GM12891 (cell line): ENCODE results near the gene FXYD6.
"Not testable (repeated sequence)": the region's sequence is repeated elsewhere in the genome, so short reads cannot be mapped to it uniquely, and the experiment has no call there.

ENCODE experiments used
- DNase-seq: peaks from one replicate; pipeline ENCODE4 v3.0.0; 2011; ENCODE audit warnings: low spot score; ENCODE audit not compliant: insufficient read length
- FAIRE-seq: peaks from 2 replicates; lab custom pipeline; 2011; peaks lifted over from hg19 to GRCh38; lab: Jason Lieb, UNC
- PAX5 ChIP-seq: IDR thresholded peaks from 2 replicates; pipeline ENCODE4 v1.6.1; 2011; ENCODE audit warnings: low read length, moderate library complexity, mild to moderate bottlenecking; ENCODE audit not compliant: insufficient read depth, severe bottlenecking
- POLR2A ChIP-seq: IDR thresholded peaks from 2 replicates; pipeline ENCODE4 v1.6.1; 2011; ENCODE audit warnings: low read depth, low read length, control low read depth
- POLR2AphosphoS5 ChIP-seq: IDR thresholded peaks from 2 replicates; pipeline ENCODE4 v1.6.1; 2011; ENCODE audit warnings: low read depth, low read length, control low read depth
- POU2F2 ChIP-seq: IDR thresholded peaks from 2 replicates; pipeline ENCODE4 v1.6.1; 2011; ENCODE audit warnings: low read depth, mild to moderate bottlenecking, control low read depth, low read length, moderate library complexity
- SPI1 ChIP-seq: IDR thresholded peaks from 2 replicates; pipeline ENCODE4 v1.6.1; 2011; ENCODE audit warnings: low read depth, low read length, control low read depth
- TAF1 ChIP-seq: IDR thresholded peaks from 2 replicates; pipeline ENCODE4 v1.6.1; 2011; ENCODE audit warnings: low read depth, low read length, control low read depth

The FXYD6 gene

DNA sequence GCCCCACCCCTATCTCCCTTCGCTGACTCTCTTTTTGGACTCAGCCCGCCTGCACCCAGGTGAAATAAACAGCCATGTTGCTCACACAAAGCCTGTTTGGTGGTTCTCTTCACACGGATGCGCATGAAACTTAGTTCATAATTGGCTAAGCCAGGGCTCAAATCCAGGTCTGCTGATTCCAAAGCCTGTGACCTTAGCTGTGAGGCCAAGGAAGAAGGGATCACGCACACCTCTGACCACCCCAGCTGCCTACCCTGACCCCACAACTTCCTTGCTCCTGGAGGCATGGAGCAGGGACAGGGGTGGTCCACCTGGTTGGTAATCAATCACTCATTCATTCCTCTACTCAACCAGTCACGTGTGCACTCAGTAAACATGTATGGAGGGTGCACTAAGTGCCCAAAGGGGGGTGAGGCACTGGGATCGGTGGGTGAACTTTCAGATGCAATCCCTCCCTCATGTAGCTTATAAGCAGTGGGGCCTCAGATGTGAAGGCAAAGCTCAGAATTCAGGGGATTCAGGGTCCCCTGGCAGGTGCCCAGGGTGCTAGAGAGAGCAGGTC lies 62.2 kb downstream of the FXYD6 start:
- no peak for TF ChIP-seq POLR2A
- TF ChIP-seq SPI1, result no peak
- TF ChIP-seq TAF1, result no peak
- no peak for TF ChIP-seq PAX5
- TF ChIP-seq POLR2AphosphoS5, result no peak
- no peak for TF ChIP-seq POU2F2
- FAIRE-seq (no peak), DNase-seq (no peak)

DNA sequence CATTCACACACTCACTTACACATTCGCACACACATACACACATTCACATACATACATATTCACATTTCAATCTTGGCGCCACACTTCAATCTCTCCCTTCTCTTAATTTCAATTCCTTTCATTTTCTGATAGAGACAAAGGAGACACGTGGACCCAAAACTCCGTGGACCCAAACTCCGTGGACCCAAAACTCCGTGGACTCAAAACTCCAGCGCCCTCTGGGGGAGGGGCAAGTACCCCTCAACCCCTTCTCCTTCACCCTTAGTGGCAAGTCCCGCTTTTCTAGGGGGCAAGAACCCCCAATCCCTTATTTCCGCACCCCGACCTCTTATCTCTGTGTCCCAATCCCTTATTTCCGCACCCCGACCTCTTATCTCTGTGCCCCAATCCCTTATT lies 66.4 kb downstream of the FXYD6 start:
- DNase-seq, FAIRE-seq: not testable (repeated sequence)

DNA sequence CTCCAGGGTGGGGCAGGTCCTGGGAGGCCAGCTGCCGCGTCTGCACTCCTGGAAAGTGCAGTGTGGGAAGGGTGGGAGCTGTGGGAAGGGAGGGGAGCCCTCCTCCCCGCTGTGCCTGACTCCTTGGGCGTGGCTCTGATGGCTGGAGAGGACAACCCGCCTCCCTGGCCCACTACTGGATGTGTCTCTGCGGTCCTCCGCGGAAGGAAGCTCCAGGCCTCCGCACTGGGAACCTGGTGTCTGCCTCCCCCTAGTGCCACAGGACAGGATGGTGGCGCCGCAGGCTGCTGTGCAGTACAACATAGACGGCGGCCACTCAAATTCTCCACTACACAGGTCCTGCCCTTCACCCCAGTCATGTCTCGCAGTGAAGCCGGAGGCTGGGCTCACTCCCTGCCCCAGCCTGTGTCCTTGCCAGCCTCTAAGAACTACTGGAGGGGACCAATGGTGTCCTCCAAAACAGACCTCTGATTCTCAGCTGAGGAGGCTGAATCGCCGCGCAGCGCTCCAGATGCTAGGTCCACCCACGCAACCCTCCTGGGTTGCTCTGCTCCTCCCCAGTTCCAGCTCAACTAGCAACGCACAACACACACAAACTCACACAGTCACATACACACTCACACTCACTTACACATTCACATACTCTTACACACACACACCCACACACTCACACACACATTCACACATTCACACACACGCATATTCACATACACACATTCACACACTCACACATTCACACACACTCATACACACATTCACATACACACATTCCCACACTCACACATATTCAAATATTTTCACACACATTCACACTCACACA lies 67.0 kb downstream of the FXYD6 start:
- TF ChIP-seq PAX5 (no peak), POU2F2 (peak; percentile 20; the same call in 1 of the 2 replicates)
- no peak for DNase-seq
- peak; percentile 97 for FAIRE-seq

DNA sequence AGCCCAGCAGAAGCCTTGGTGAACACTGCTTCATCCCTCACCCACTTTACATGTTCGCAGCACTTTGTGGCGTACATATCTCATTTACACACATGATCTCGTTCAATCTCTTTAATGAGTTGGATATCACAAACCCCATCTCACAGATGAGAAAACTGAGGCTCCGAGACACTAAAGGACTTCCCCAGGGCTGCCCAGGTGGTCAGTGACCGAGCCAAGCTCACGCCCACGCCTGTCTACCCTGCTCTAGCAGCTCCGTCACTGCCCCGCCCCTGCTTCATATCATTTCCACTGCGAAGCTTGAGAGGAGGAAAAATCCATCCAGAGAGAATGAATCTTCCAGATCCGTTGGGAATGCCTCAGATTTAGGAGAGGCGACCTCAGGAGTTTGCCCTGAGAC lies 67.7 kb downstream of the FXYD6 start:
- TF ChIP-seq POU2F2 (no peak), TAF1 (no peak), SPI1 (no peak), POLR2A (no peak), PAX5 (no peak)
- FAIRE-seq (peak; percentile 66), DNase-seq (no peak)

DNA sequence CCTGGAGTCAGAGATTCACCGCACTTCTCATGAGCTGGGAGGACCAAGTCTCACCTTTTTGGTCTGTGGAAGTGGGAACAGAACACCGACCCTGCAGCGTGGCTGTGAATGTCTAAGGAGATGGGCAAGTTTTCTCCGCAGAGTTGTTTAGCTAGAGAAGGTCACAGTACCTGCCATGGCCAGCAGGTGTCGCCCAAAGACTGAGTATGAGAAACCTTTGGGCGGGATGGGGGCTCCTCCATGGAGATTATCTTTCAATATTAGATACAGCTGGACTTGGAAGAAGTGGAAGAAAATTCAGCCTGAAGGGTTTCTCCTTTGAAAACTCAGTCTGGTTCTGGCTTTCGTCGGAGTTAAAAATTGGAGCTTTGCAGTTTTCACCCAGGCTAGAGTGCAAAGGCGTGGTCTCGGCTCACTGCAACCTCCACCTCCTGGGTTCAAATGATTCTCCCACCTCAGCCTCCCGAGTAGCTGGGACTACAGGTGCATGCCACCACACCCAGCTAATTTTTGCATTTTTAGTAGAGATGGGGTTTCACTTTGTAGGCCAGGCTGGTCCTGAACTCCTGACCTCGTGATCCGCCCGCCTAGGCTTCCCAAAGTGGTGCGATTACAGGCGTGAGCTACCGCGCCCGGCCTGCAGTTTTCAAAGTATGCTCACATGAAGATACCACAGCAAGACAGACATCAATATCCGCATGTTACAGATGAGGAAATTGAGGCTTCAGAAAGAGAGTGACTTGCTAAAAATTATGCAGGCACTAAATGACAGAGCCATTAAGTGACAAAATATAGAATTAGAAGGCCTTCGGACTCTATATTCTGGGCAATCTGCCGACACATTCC lies 68.8 kb downstream of the FXYD6 start:
- FAIRE-seq, result peak; percentile 89
- no peak for TF ChIP-seq SPI1
- TF ChIP-seq PAX5, result no peak
- TF ChIP-seq POLR2A, result no peak
- TF ChIP-seq TAF1, result no peak
- TF ChIP-seq POU2F2, result no peak
- no peak for TF ChIP-seq POLR2AphosphoS5
- no peak for DNase-seq

DNA sequence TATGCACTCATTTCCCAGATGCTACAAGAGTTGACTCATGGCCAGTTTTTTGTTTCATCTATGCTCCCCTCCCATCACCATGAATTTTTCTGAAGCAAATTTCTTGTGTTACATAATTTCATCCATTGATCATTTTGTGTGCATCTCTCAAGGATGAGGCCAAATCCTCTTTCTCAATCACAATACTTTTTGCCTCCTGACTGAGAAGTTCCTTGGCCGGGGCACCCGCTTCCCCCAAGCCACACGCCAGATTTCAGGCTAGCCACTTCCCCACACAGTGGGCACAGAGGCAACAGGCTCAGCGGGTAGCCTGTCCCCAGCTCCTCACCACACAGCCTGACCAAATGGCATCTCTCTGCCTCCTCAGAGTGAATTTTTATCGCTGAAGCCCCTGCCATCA lies 69.6 kb downstream of the FXYD6 start:
- FAIRE-seq, result no peak
- no peak for DNase-seq
- TF ChIP-seq POU2F2 (no peak), POLR2AphosphoS5 (no peak), POLR2A (no peak)

DNA sequence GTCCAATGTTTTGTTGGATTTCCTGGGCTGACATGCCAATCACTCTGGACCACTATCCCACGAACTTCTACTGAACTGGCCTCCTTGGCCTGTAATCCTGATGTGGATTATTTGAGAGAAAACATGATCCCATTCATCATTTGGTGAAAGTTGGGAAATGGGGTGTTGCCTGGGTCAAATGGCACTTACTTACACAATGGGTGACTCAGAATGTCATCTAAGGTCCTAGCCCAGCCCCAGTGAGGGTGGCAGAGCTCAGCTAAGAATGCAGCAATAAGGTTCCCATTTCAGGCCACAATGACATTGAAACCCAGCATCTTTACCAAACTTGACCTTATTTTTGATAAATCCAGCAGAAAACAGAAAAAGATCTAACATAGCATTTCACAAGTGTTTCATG lies 71.4 kb downstream of the FXYD6 start:
- no peak for DNase-seq
- FAIRE-seq, result no peak

DNA sequence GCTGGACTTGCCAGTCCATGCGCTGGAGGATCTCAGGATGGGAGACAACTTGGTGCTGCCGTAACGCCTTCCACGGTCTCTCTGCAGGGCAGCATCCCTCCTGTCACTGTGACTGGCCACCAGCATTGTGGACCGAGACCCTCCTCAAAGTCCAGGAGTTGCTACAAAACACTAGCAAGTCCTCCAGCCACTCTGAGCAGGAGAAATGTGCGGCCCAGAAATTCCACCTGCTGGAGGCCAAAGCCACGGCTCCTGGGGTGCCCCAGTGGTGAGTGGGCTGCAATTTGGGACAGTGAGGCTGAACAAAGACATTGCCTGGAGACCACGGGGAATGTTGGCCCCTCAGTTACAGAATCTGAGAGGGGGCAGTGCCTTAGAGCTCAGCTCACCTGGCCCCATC lies 72.6 kb downstream of the FXYD6 start:
- TF ChIP-seq PAX5 (no peak), TAF1 (no peak), POLR2A (no peak)
- DNase-seq (no peak), FAIRE-seq (no peak)

More for the DNA sequence above, 71.4 kb downstream of the FXYD6 start:
- no peak for TF ChIP-seq SPI1
- TF ChIP-seq PAX5, result no peak

DNA sequence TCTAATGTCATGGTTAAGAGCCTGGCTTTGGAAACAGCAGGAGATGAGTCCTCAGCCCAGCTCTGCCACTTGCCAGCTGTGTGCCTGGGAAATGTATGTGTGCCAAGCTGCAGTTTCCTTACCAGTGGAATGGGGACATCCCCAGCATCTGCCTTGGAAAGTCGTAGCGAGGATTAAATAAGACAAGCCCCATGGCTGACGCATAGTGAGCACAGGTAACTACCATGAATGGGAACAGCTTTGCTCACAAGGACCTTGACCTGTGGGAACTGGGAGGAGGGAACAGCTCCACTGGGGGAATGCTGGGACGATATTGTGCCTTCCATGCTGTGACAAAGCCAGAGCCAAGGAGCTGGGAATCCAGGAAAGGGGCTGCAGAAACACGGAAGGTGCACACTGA lies 76.8 kb downstream of the FXYD6 start:
- no peak for FAIRE-seq
- TF ChIP-seq SPI1 (no peak), POU2F2 (no peak), POLR2A (no peak), POLR2AphosphoS5 (no peak), TAF1 (no peak), PAX5 (no peak)
- no peak for DNase-seq

DNA sequence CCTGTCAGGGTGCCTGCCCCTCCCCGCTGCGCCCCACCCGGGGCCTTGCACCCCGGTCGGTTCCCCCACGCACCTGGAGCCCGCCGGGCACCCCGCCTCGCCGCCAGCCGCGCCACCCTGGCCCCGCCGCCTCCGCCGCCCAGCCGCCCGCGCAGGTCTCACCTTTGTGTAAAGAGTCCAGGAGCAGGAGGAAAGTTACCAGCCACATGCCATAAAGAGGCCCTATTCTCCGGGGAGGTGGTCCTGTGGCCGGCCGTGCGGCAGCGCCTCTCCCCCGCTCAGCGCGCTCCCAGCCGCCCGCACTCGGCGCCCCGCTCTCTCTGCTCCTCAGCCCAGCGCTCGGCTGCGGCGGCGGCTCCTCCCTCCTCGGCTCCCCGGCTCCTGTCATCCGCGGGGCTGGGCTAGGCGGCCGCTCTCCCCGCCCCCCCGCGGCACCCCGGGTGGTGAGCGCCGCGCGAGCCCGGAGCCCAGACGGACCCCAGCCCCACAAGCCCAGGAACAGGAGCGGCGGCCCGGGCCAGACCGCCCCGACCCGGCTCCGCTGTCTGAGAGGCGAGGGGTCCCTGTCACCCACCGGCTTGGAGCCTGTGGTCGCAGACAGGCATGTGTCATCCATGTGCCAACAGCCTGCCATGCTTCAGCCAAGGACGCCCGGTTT lies 79.5 kb downstream of the FXYD6 start, which contains the start of gene DSCAML1:
Gene DSCAML1, minus strand, starts transcription at position 345 of the 658 bp plus-strand sequence. Its CDS starts 137 bp downstream, at position 208.
- FAIRE-seq, result no peak
- no peak for DNase-seq
- TF ChIP-seq POU2F2, result no peak
- TF ChIP-seq POLR2AphosphoS5, result no peak
- no peak for TF ChIP-seq TAF1
- TF ChIP-seq POLR2A, result no peak
- TF ChIP-seq SPI1, result no peak
- no peak for TF ChIP-seq PAX5
